CD14-positive monocyte (primary cell): Measurements from ENCODE around the gene ARPC5L. TPM values are rescaled to one million over a fixed set of nuclear protein-coding genes. Genes with fewer than 3 reads are reported as not detected.
A peak's percentile ranks its signal among the peaks of the same experiment; 100 is the strongest.

Source experiments
- DNase-seq, 3 donors: peaks; one replicate each; pipeline ENCODE4 v3.0.0-alpha.2; 2011 to 2022
- H2AFZ ChIP-seq: 2 replicates; pipeline ENCODE4 v1.6.0; 2012; ENCODE audit warnings: mild to moderate bottlenecking, low read depth, low read length, inconsistent platforms; ENCODE audit not compliant: insufficient read depth, poor library complexity, severe bottlenecking
- H3K27ac ChIP-seq, 2 donors: 1 replicate in 1 of 2; 2 replicates in 1 of 2; pipeline ENCODE4 v1.5.1; 2012 to 2013; ENCODE audit warnings: low read length in 2 of 2, control low read depth in 1 of 2, inconsistent platforms in 1 of 2, low read depth in 1 of 2, mild to moderate bottlenecking in 1 of 2
- H3K27me3 ChIP-seq, 2 donors: one replicate each; pipeline versions ENCODE4 v1.6.0 to v1.6.1; 2011 to 2013; ENCODE audit warnings: low read length in 2 of 2; ENCODE audit not compliant: control insufficient read depth in 2 of 2, insufficient read depth in 2 of 2
- H3K36me3 ChIP-seq, 2 donors: replicated peaks in 1 of 2; 1 replicate in 1 of 2; 2 replicates in 1 of 2; pipeline versions ENCODE4 v1.5.1 to v1.6.1; 2012 to 2013; ENCODE audit warnings: low read length in 2 of 2, control low read depth in 1 of 2, inconsistent platforms in 1 of 2, mild to moderate bottlenecking in 1 of 2; ENCODE audit not compliant: insufficient read depth in 2 of 2, control insufficient read depth in 1 of 2
- H3K4me1 ChIP-seq, 2 donors: 1 replicate in 1 of 2; 2 replicates in 1 of 2; pipeline versions ENCODE4 v1.5.1 to v1.6.1; 2012 to 2013; ENCODE audit warnings: low read length in 2 of 2, control low read depth in 1 of 2, inconsistent platforms in 1 of 2, mild to moderate bottlenecking in 1 of 2, moderate library complexity in 1 of 2; ENCODE audit not compliant: insufficient read depth in 2 of 2, control insufficient read depth in 1 of 2
- H3K4me2 ChIP-seq: replicated peaks from 2 replicates; pipeline ENCODE3; 2012; ENCODE audit warnings: low read length, moderate library complexity, mild to moderate bottlenecking; ENCODE audit not compliant: poor library complexity, severe bottlenecking; ENCODE audit errors: extremely low read depth
- H3K4me3 ChIP-seq, 3 experiments: fragments of 200-600 bp in 1 of 3; sonication (generic) in 1 of 3; replicated peaks in 1 of 3; 1 replicate in 2 of 3; 2 replicates in 1 of 3; pipeline ENCODE4 v1.5.1; 2011 to 2013; ENCODE audit warnings: low read length in 3 of 3, mild to moderate bottlenecking in 3 of 3, control low read depth in 2 of 3, low read depth in 2 of 3, inconsistent platforms in 1 of 3, moderate library complexity in 1 of 3
- H3K79me2 ChIP-seq: 2 replicates; pipeline ENCODE4 v1.6.0; 2012; ENCODE audit warnings: mild to moderate bottlenecking, control low read depth, inconsistent platforms, low read length, moderate library complexity; ENCODE audit not compliant: insufficient read depth
- H3K9ac ChIP-seq: 2 replicates; pipeline ENCODE4 v1.6.0; 2017; ENCODE audit warnings: low read length, mild to moderate bottlenecking; ENCODE audit not compliant: insufficient read depth, poor library complexity, severe bottlenecking
- H3K9me3 ChIP-seq, 2 donors: replicated peaks in 1 of 2; 1 replicate in 1 of 2; 2 replicates in 1 of 2; pipeline versions ENCODE4 v1.5.1 to v1.6.1; 2012 to 2013; ENCODE audit warnings: low read length in 2 of 2, control low read depth in 1 of 2; ENCODE audit not compliant: control insufficient read depth in 1 of 2, insufficient read depth in 1 of 2
- H4K20me1 ChIP-seq: 2 replicates; pipeline ENCODE4 v1.6.0; 2012; ENCODE audit warnings: mild to moderate bottlenecking, low read length, control low read depth, moderate library complexity; ENCODE audit not compliant: insufficient read depth
- H3K27ac Mint-ChIP-seq, 7 donors: one replicate each; pipeline ENCODE4 v1.8.0; 2020; ENCODE audit warnings: mild to moderate bottlenecking in 7 of 7, mixed read lengths in 7 of 7, moderate library complexity in 6 of 7, inconsistent platforms in 2 of 7
- H3K27me3 Mint-ChIP-seq, 3 donors: one replicate each; pipeline ENCODE4 v1.8.0; 2021 to 2022; ENCODE audit warnings: low read depth in 3 of 3, mild to moderate bottlenecking in 3 of 3, mixed read lengths in 3 of 3, moderate library complexity in 3 of 3, inconsistent platforms in 1 of 3
- H3K36me3 Mint-ChIP-seq, 2 donors: one replicate each; pipeline ENCODE4 v1.8.0; 2020; ENCODE audit warnings: mixed read lengths in 2 of 2, inconsistent platforms in 1 of 2, mild to moderate bottlenecking in 1 of 2
- H3K4me1 Mint-ChIP-seq: one replicate; pipeline ENCODE4 v1.8.0; 2020; ENCODE audit warnings: mild to moderate bottlenecking, mixed read lengths
- H3K4me3 Mint-ChIP-seq, 2 donors: one replicate each; pipeline ENCODE4 v1.8.0; 2020; ENCODE audit warnings: mild to moderate bottlenecking in 2 of 2, mixed read lengths in 2 of 2, moderate library complexity in 1 of 2
- H3K9me3 Mint-ChIP-seq, 7 donors: one replicate each; pipeline ENCODE4 v1.8.0; 2020 to 2022; ENCODE audit warnings: mixed read lengths in 7 of 7, mild to moderate bottlenecking in 6 of 7, moderate library complexity in 6 of 7, inconsistent platforms in 2 of 7
- CTCF ChIP-seq: fragments of 200-600 bp; IDR thresholded peaks from one replicate; pipeline ENCODE4 v1.8.0; 2022; ENCODE audit warnings: antibody characterized with exemption, mild to moderate bottlenecking
- WGBS: methylation state at CpG from one replicate; pipeline ENCODE4 v1.1.5; 2013; ENCODE audit warnings: missing lambda C conversion rate; ENCODE audit not compliant: insufficient coverage; 5-methylcytosine and 5-hydroxymethylcytosine counted together
- intact Hi-C, 2 donors: fragments of 100-400 bp; cut with micrococcal nuclease; formaldehyde crosslinking; loops; one replicate each; pipeline versions ENCODE4 v1.15.0 to v1.15.1; 2023
- polyA plus RNA-seq, 3 donors: library from polyadenylated mRNA; depleted of rRNA in 1 of 3; unstranded in 2 of 3; stranded (reverse) in 1 of 3; fragments of 300-500 nt in 2 of 3; fragments of >200 nt in 1 of 3; fragmentation: Illumina TruSeq in 2 of 3; gene quantifications; 1 replicate in 2 of 3; 2 replicates in 1 of 3; pipeline ENCODE4 v1.2.3, GENCODE V29; 2012 to 2021

Gene ARPC5L
- polyA plus RNA-seq, 3 donors, result 16.0 to 35.2 (median 20.7) TPM

- Mint-ChIP-seq H3K27ac (no peak overlapping the region), H3K4me1 (peaks cover 10% of the 10 kb centered on the region), H3K4me3 (no peak overlapping the region), H3K36me3 (no peaks in the 10 kb centered on the region), H3K27me3 (peaks cover 0 to 3% (median 2%) of the 10 kb centered on the region in 3 donors), H3K9me3 (peaks cover 0 to 7% (median 2%) of the 10 kb centered on the region in 7 donors)
- no peaks in the 10 kb centered on the region for H4K20me1 ChIP-seq
- intact Hi-C loops, result no loop called here
- no peaks in the 10 kb centered on the region for H3K79me2 ChIP-seq
- H3K4me2 ChIP-seq, result no peak overlapping the region
- no peak overlapping the region for H3K9ac ChIP-seq
- TF ChIP-seq CTCF, result no peak
- peaks cover 9 to 18% of the 10 kb centered on the region in 2 donors for H3K4me1 ChIP-seq
- no peak overlapping the region for H3K4me3 ChIP-seq
- no peak overlapping the region for H2AFZ ChIP-seq
- no peaks in the 10 kb centered on the region for H3K36me3 ChIP-seq
- 100% methylated on average over 1 of the region's 4 CpGs for WGBS
- no peak for DNase-seq
- no peak overlapping the region for H3K27ac ChIP-seq
- no peaks in the 10 kb centered on the region for H3K9me3 ChIP-seq
- no peaks in the 10 kb centered on the region for H3K27me3 ChIP-seq
Measured at GRCh38 chr9:124830593-124830992, 31.3 kb upstream of the ARPC5L start.

GRCh38 chr9:124831642-124832364, 30.1 kb upstream of the ARPC5L start:
- Mint-ChIP-seq H3K4me3 (no peak overlapping the region), H3K36me3 (peaks cover 0 to 2% of the 10 kb centered on the region in 2 donors), H3K4me1 (peaks cover 10% of the 10 kb centered on the region), H3K9me3 (peaks cover 0 to 7% (median 2%) of the 10 kb centered on the region in 7 donors), H3K27ac (no peak overlapping the region), H3K27me3 (peaks cover under 1 to 4% (median 3%) of the 10 kb centered on the region in 3 donors)
- H4K20me1 ChIP-seq, result no peaks in the 10 kb centered on the region
- intact Hi-C loops, result no loop called here
- H3K27ac ChIP-seq, result no peak overlapping the region
- no peak for DNase-seq
- H3K4me2 ChIP-seq, result no peak overlapping the region
- no peak overlapping the region for H3K9ac ChIP-seq
- no peaks in the 10 kb centered on the region for H3K36me3 ChIP-seq
- H3K79me2 ChIP-seq, result no peaks in the 10 kb centered on the region
- H3K9me3 ChIP-seq, result no peaks in the 10 kb centered on the region
- no peak for TF ChIP-seq CTCF
- peak overlapping the region; percentile 37 for H2AFZ ChIP-seq
- WGBS, result 8% methylated on average over 5 of the region's 9 CpGs
- peaks cover 9 to 18% of the 10 kb centered on the region in 2 donors for H3K4me1 ChIP-seq
- H3K4me3 ChIP-seq, result no peak overlapping the region
- H3K27me3 ChIP-seq, result no peaks in the 10 kb centered on the region
